Iris pigment epithelial cell (primary cell): ENCODE results near the gene KRT33B.
A peak's percentile ranks its signal among the peaks of the same experiment; 100 is the strongest.
"Not testable (repeated sequence)": the region's sequence is repeated elsewhere in the genome, so short reads cannot be mapped to it uniquely, and the experiment has no call there.

Source experiments
- DNase-seq: peaks from one replicate; pipeline ENCODE4 v3.0.0-alpha.2; 2011; ENCODE audit warnings: low read depth

KRT33B gene

GRCh38 chr17:41347869-41348760 is 21.5 kb downstream of the KRT33B start:
- DNase-seq: no peak

DNA sequence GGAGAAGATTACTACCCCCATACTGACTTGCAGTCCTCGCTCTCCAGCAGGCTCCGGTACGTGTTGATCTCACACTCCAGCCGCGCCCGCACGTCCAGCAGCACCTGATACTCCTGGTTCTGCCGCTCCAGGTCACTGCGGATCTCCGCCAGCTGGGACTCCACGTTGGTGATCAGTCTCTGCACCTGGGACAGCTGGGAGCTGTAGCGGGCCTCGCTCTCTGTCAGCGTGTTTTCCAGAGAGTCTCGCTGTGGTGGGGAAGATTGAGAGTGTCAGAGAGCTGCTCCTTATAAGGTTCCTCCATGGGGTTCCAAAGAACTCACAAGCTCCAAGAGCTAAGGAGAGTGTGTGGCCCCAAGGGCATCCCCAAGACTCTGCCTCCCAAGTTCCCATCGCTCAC is 23.2 kb downstream of the KRT33B start:
- not testable (repeated sequence) for DNase-seq

- DNase-seq: no peak
Observed at GRCh38 chr17:41345992-41346391, 23.6 kb downstream of the KRT33B start.

GRCh38 chr17:41343029-41343428 is 26.6 kb downstream of the KRT33B start:
- DNase-seq: no peak

- DNase-seq: no peak
Observed at GRCh38 chr17:41340934-41341861, 28.4 kb downstream of the KRT33B start.

DNA sequence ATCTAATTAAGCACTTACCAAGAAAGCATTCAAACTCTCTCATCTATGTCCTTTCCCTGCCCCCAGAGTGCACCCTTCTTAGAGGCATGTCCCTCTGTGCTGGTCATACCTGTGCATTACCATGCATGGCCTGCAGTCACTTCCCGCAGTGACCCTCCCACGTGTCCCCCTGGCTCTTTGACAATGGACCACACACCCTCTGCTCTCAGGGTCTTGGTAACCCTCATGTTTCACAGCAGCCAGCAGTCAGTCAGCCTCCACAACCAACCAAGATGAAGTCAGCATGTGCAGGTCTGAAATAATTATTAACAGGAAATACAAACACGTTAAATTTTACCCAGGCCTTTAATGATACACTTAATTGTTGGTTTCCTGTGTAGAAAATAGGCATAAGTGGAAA is 29.1 kb downstream of the KRT33B start:
- DNase-seq: no peak

DNA sequence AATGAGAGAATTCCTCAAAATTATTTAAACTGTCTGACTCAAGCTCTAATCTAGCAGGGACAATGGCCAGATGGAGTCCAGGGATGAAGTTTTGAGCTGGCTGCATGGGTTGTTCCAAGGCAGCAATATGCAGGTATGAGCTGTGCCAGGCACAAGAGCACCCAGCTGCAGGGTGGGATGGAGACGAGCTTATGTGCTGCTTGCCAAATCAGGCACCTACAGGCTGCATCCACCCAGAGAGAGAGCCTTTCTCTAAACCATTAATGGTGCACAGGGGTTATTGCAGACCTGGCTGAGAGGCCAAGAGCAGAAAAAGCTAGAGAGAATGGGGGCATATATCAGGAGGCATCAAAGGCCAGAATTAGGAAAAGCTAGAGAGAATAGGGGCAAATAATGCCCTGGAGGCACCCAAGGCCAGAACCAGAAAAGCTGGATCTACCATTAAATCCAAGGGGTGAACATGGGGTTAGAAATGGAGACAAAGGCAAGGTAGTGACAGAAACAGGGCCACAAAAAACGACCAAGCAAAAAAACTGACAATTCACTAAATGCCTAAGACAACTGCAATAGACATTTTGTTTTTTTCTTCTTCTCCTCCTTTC is 29.9 kb downstream of the KRT33B start:
- no peak for DNase-seq

DNA sequence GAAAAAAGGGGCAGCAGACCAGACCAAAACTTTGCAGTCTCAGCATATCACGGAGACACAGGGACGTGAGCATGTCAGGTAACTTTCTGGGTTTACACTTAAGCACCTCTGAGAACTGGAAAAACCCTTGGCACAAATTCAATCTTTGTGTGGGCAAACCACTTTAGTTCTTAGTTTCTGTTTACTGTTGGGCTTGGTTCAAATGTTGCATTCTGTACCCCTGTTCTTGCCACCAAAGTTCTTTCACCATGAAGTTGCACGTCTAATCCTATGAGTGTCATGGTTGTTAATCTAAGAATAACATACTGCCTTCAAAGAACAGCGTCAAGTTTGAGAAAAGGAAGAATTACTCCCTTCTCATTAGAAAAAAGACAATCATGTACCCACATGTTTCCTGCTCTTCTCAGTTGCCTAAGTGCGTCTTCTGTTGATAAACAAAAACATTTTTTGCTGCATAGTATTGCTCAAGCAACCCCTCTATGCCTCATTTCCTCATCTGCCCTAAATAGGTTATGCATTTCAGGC is 30.6 kb downstream of the KRT33B start:
- peak; percentile 64 for DNase-seq

- DNase-seq: no peak
Observed at GRCh38 chr17:41335747-41336146, 33.9 kb downstream of the KRT33B start.

- DNase-seq: no peak
Observed at GRCh38 chr17:41334385-41335305, 35.0 kb downstream of the KRT33B start.

DNA sequence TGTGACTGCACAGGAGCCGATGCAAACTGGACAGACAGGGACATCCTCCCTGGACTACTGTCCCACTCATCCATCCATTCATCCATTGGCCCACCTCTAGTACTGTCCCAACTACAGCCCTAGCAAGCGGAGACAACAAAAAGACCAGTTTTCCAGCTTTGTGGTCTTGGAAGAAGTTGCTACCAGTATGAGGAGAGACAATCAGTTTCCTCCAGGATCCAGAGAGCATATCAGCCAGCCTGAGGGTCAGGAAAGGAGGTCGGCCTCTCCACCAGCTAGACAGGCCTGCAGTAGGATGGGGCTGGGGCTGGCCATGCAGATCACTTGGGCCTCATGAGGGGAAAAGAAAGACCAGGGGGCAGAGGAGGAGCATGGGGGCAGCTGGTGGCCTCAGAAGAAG is 35.8 kb downstream of the KRT33B start:
- DNase-seq: no peak

DNA sequence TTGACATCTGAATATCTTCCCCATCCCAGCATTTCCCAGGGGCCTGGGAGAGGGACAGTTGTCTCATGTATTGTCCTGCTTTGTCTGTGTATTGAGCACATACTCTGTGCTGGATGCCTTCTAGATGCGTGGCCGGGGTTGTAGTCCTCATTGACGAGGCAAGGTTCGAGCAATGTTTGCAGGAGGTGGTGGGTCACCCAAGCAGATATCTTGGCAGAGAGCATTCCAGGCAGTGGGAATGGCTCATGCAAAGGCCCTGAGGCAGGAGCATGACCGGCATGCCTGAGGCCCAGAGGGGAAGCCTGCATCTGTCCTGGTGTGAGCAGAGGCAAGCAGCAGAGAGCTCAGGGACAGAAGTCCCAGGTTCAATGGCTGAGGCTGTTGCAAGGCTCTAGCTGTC is 36.5 kb downstream of the KRT33B start:
- DNase-seq: no peak

DNA sequence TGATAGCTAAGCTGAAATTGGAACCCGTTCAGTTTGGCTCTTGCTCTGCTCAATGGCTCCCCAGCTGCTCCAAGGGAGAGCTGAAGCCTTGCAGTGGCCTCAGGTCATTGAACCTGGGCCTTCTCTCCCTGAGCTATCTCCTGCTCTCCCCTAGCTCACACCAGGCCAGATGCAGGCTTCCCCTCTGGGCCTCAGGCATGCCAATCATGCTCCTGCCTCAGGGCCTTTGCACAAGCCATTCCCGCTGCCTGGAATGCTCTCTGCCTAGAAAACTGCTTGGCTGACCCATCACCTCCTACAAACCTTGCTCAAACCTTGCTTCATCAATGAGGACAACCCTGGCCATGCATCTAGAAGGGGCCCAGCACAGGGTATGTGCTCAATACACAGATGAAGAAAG is 37.4 kb downstream of the KRT33B start:
- no peak for DNase-seq

- no peak for DNase-seq
Observed at GRCh38 chr17:41331606-41332005, 38.0 kb downstream of the KRT33B start.

DNA sequence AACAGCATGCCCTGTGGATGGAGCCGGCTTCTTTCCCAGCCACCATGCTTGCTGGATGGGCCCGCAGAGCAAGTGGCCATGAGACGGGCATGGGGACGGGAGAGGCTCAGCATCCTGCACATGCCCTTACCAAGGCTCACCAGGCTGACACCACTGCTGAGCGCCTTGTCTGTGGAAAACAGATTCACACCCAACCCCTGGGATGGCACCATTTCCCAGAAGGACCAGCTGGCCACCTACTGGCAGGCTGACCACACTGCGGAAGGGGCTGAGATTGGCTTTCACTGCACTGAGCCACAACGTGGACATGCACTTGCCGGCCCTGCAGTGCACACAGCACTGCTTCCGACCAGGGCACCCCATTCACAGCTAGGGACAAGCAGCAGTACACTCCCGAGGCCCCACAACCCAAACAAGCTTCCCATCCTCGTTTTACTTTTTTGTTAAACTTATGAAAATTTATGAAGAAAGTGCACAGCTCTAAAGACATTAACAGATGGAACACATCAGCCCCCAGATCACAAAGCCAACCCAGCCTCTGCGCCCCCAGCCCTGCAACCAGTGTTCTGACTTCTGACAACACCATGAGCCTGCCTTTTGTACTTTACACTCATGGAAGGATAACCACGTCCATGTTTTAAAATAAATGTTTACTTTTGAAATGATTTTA is 40.2 kb downstream of the KRT33B start:
- peak; percentile 57 for DNase-seq

DNA sequence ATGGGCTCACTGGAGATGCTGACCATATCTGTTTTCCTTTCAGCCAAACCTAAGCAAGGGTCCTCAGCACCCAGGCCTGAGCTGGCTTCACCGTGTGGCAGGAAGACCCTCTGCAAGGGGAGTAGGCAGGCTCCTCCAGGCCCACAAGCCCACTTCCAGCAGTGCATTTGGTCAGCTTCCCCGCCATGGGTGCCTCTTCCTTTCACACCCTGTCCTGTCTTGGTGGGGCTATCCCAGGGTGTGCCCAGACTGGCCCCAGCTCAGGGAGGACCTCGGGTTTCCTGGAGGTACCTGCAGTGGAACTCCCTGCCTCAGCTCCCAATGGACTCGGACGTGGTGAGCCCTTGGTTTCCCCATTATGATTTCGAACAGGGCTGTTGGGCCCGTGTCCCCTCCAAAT is 41.4 kb downstream of the KRT33B start:
- DNase-seq: no peak

GRCh38 chr17:41327411-41328120 is 42.0 kb downstream of the KRT33B start:
- no peak for DNase-seq

DNA sequence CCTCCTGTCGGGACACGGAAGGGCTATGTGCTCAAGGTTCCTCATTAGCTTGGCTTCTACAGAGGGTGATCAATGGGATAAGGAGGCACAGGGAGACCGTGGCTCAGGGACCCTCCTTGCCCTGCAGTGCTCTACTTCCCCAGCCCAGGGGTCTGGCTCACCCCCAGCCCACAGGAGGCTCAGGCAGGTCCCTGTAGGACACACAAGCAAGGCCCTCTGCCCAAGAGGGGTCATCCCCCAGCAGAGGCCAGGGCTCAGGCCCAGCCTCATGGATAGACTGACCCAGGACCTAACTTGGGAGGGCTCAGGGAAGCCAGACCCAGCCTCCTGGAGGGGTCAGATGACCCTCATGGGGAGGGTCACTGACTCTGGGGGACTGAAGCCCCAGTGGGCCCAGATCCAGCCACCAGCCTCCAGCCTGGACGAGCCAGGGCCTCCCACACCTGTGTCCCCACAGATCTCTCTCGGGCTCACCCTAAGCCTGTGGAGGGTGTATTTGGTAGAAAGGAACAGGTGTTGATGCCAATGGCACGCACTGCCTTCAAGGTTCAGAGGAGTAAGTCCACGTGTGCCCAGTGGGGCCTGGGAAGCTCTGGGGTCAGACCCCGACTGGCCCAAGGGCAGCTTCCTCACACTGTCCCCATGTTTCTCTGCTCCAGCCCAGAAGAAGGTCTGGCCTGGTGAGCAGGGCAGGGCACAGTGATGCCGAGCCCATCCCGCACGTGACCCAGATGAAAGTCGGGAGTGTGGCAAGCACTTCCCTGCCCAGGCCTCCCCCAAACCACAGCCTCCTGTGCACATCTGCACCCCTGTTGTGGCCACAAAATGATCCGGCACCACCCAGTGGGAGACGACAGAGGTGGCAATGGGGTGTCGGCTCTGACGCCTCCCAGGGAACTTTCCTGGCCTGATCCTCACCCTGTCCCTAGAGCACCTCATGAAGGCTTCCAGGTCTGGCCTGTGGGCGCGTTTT is 43.2 kb downstream of the KRT33B start:
- DNase-seq: no peak

DNA sequence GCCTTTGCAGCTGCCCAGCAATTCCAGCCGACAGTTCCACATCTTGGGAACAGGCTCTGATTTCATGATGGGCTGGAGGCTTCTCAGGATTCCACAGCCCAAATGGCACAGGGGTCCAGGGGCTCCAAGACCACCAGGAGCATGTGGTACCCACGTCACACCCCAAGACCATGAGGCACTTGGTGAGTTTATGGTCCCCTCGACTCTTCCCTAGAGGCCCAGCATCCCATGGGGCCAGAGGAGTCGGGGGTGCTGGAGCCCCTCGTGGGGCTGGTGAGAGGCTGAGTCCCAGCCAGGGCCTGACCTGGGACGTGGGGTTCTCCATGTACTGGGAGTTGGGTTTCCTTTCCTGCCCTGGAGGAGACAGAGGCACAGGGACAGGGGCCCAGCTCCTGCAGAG is 44.0 kb downstream of the KRT33B start:
- DNase-seq: no peak
